Skeletal muscle satellite cell (primary cell): ENCODE data around the gene PRKCZ.

Source experiments
- H3K27me3 ChIP-seq: 2 replicates; pipeline ENCODE4 v1.7.0; 2013; ENCODE audit warnings: low read length; ENCODE audit not compliant: control insufficient read depth, insufficient read depth
- H3K36me3 ChIP-seq: 2 replicates; pipeline ENCODE4 v1.7.0; 2013; ENCODE audit warnings: mild to moderate bottlenecking, control low read depth, low read length; ENCODE audit not compliant: insufficient read depth
- H3K4me1 ChIP-seq: 2 replicates; pipeline ENCODE4 v1.7.0; 2013; ENCODE audit warnings: low read length; ENCODE audit not compliant: control insufficient read depth, insufficient read depth
- H3K4me2 ChIP-seq: 2 replicates; pipeline ENCODE4 v1.7.0; 2013; ENCODE audit warnings: mild to moderate bottlenecking, low read length
- H3K4me3 ChIP-seq: 2 replicates; pipeline ENCODE4 v1.7.0; 2013; ENCODE audit warnings: low read length
- H3K9ac ChIP-seq: 2 replicates; pipeline ENCODE4 v1.7.0; 2013; ENCODE audit warnings: mild to moderate bottlenecking, low read depth, low read length, moderate library complexity
- H3K9me3 ChIP-seq: replicated peaks from 2 replicates; pipeline ENCODE4 v1.7.0; 2013; ENCODE audit warnings: mild to moderate bottlenecking, control low read depth, low read length

Gene PRKCZ

GRCh38 chr1:2050461-2050792 lies 216 bp downstream of the PRKCZ start:
- H3K9me3 ChIP-seq: no peaks in the 10 kb centered on the region
- no peak overlapping the region for H3K9ac ChIP-seq
- H3K4me1 ChIP-seq: no peaks in the 10 kb centered on the region
- H3K36me3 ChIP-seq: no peaks in the 10 kb centered on the region
- H3K4me3 ChIP-seq: no peak overlapping the region
- no peak overlapping the region for H3K4me2 ChIP-seq
- H3K27me3 ChIP-seq: peaks cover 62% of the 10 kb centered on the region

DNA sequence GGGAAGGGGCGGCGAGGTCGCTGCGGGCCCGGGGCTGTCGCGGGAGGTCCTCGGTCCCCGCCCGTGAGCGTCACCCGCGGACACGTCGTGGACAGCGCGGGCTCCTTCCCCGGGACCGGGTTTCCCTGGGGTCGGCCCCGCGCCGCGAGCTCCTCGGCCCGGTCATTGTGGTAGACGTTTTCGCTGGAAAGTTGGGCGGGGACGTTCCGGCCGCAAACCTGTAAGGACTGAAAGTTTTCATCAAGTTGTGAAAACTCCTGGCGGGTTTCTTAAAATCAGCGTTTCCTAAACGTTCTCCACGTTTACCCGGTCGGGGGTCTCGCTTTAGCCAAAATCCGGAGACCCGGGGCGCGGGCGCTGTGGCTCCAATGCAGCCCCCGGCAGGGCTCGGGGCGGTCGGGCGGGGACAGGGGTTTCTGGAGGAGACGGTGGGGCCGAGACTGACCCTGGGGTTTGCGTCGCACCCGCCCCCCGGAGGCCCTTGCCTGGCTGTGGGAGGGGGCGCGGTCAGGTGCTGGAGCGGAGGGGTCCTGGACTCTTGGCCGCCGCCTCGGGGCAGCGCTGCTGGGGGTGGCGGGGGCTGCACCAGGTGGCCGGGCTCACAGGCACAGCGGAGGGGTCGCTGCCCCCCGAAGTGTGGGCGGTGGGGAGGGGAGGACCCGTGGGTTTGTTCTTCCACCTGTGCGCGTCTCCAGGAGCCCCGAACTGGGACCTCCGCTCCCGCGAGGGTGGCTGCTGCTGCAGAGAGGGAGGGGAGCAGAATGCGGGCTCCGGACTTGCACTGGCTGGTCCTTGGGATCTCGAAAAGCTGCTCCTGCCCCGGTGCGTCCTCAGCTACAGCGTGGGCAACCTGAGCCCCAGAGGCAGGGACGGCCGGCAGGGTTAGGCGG lies 827 bp downstream of the PRKCZ start:
- Histone ChIP-seq H3K4me3 (no peak overlapping the region), H3K27me3 (peaks cover 56% of the 10 kb centered on the region), H3K9me3 (no peaks in the 10 kb centered on the region), H3K36me3 (no peaks in the 10 kb centered on the region), H3K4me1 (no peaks in the 10 kb centered on the region), H3K9ac (no peak overlapping the region), H3K4me2 (no peak overlapping the region)

DNA sequence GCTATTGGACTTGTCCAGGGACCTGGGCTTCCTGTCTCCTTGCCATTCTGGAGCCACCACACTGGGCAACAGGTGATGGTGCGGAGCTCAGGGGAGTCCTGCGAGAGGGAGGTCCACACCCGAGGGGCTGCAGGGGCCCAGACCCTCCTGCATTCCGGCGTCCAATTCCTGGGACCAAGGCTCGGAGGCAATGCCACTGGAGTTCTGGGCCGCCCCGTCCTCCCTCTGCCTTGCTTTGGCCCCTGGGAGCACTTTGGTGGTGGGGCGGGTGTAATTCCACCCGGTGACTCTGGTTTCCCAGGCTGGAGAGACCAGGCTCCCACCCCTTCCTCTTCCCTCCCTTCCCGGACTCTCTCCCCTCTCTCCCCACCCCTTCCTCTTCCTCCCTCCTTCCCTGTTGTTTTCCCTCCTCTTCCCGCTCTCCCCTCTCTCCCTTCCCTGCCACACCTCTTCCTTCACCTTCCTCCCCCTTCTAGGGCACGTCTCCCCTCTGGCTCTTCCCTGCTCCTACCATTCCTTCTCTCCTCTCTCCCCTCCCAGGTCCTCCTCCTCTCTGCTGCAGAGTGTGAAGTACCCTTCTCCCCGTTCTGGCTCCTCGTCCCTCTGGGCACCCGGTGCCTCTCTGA lies 2.0 kb downstream of the PRKCZ start:
- H3K36me3 ChIP-seq: no peaks in the 10 kb centered on the region
- H3K9ac ChIP-seq: no peak overlapping the region
- H3K27me3 ChIP-seq: peaks cover 46% of the 10 kb centered on the region
- H3K9me3 ChIP-seq: no peaks in the 10 kb centered on the region
- H3K4me1 ChIP-seq: no peaks in the 10 kb centered on the region
- H3K4me3 ChIP-seq: no peak overlapping the region
- no peak overlapping the region for H3K4me2 ChIP-seq

- no peak overlapping the region for H3K9ac ChIP-seq
- no peak overlapping the region for H3K4me2 ChIP-seq
- no peak overlapping the region for H3K4me3 ChIP-seq
- H3K36me3 ChIP-seq: no peaks in the 10 kb centered on the region
- H3K9me3 ChIP-seq: no peaks in the 10 kb centered on the region
- no peaks in the 10 kb centered on the region for H3K4me1 ChIP-seq
- peaks cover 46% of the 10 kb centered on the region for H3K27me3 ChIP-seq
These were observed 2.5 kb downstream of the PRKCZ start for GRCh38 chr1:2052756-2053155.

DNA sequence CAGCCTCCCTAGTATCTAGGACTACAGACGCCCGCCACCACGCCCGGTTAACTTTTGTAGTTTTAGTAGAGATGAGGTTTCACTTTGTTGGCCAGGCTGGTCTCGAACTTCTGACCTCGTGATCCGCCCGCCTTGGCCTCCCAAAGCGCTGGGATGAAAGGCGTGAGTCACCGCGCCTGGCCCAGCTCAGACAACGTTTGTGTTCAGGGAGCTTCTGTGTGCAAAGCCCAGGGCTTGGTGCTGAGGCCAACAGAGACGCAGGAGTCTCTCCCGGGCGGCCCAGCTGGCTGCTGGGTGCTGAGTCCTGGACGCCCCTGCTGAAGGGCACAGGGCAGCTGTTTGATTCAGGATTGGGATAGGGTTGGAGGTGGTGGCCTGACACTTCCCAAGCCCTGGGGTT lies 3.0 kb downstream of the PRKCZ start:
- no peaks in the 10 kb centered on the region for H3K36me3 ChIP-seq
- no peaks in the 10 kb centered on the region for H3K9me3 ChIP-seq
- H3K27me3 ChIP-seq: peaks cover 42% of the 10 kb centered on the region
- no peaks in the 10 kb centered on the region for H3K4me1 ChIP-seq
- H3K4me3 ChIP-seq: no peak overlapping the region
- no peak overlapping the region for H3K4me2 ChIP-seq
- no peak overlapping the region for H3K9ac ChIP-seq

DNA sequence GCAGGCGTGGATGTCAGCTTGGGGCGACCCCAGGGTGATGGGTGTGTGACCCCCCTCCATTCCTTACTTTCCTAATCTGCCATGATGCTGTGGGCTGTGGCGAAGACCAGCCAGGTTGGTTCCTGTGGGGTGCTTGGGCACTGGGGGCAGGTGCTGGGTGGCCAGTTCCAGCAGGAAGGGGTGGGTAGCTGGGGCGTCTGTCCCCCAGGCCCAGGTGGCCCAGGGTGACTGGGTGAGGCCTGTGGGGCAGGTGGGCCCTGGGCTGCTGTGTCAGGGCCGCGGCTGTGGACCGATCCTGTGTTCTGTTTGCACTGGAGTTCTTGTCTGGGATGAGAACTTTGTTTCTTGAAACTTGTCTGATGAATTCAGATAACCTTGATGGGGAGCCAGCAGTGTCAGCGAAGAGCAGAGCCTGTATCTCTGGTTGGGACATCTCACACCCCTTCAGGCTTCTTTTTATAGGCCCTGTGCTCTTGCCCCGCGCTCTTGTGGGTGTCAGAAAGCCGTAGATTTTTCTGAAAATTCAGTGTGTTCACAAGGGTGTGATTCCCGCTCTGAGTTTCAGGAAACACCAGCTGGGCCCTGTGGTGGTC lies 3.7 kb downstream of the PRKCZ start:
- no peaks in the 10 kb centered on the region for H3K36me3 ChIP-seq
- H3K4me2 ChIP-seq: no peak overlapping the region
- H3K9ac ChIP-seq: no peak overlapping the region
- H3K27me3 ChIP-seq: peaks cover 36% of the 10 kb centered on the region
- no peaks in the 10 kb centered on the region for H3K4me1 ChIP-seq
- H3K4me3 ChIP-seq: no peak overlapping the region
- H3K9me3 ChIP-seq: no peaks in the 10 kb centered on the region

GRCh38 chr1:2054560-2054959 lies 4.3 kb downstream of the PRKCZ start:
- no peak overlapping the region for H3K4me3 ChIP-seq

GRCh38 chr1:2055911-2056575 lies 5.8 kb downstream of the PRKCZ start:
- Histone ChIP-seq H3K9me3 (no peaks in the 10 kb centered on the region), H3K4me1 (no peaks in the 10 kb centered on the region), H3K4me2 (no peak overlapping the region), H3K27me3 (peaks cover 21% of the 10 kb centered on the region), H3K4me3 (no peak overlapping the region), H3K36me3 (no peaks in the 10 kb centered on the region), H3K9ac (no peak overlapping the region)

More at GRCh38 chr1:2054560-2054959, 4.3 kb downstream of the PRKCZ start:
- no peak overlapping the region for H3K4me2 ChIP-seq
- no peak overlapping the region for H3K9ac ChIP-seq
- H3K36me3 ChIP-seq: no peaks in the 10 kb centered on the region
- H3K4me1 ChIP-seq: no peaks in the 10 kb centered on the region
- H3K9me3 ChIP-seq: no peaks in the 10 kb centered on the region
- H3K27me3 ChIP-seq: peaks cover 30% of the 10 kb centered on the region

GRCh38 chr1:2056955-2057590 lies 6.9 kb downstream of the PRKCZ start:
- no peak overlapping the region for H3K4me2 ChIP-seq
- H3K36me3 ChIP-seq: no peaks in the 10 kb centered on the region
- no peak overlapping the region for H3K9ac ChIP-seq
- H3K4me3 ChIP-seq: no peak overlapping the region
- H3K9me3 ChIP-seq: no peaks in the 10 kb centered on the region
- H3K27me3 ChIP-seq: peaks cover 15% of the 10 kb centered on the region
- H3K4me1 ChIP-seq: no peaks in the 10 kb centered on the region

- H3K36me3 ChIP-seq: no peaks in the 10 kb centered on the region
These were observed 9.2 kb downstream of the PRKCZ start for GRCh38 chr1:2059290-2059953.

DNA sequence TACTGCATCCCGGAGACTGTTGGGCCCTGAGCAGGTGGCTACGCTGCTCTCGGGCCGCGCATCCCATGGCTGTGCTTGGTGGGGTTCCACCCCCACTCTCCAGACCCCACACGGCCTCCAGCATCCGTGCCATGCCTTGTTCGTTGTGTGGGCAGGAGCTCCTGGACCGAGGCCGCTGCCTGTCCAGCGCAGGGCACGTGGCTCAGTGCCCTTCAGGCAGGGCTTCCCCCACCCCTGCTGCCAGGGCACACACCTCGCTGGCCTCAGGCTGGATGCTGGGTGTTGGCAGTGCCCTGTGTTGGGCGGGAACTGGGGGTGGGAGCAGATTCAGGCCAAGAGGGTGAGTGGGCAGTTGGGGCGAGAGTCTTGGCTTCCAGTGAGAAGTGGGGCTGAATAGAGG lies 9.9 kb downstream of the PRKCZ start:
- no peaks in the 10 kb centered on the region for H3K36me3 ChIP-seq
- no peak overlapping the region for H3K4me2 ChIP-seq
- no peak overlapping the region for H3K9ac ChIP-seq
- H3K27me3 ChIP-seq: peaks cover 3% of the 10 kb centered on the region
- H3K9me3 ChIP-seq: no peaks in the 10 kb centered on the region
- H3K4me1 ChIP-seq: no peaks in the 10 kb centered on the region
- no peak overlapping the region for H3K4me3 ChIP-seq

More at GRCh38 chr1:2059290-2059953, 9.2 kb downstream of the PRKCZ start:
- Histone ChIP-seq H3K4me1 (no peaks in the 10 kb centered on the region), H3K9me3 (no peaks in the 10 kb centered on the region), H3K9ac (no peak overlapping the region), H3K4me2 (no peak overlapping the region), H3K27me3 (peaks cover 3% of the 10 kb centered on the region), H3K4me3 (no peak overlapping the region)
